Measurements from ENCODE around the gene PLEKHG4. TPM values are rescaled to one million over a fixed set of nuclear protein-coding genes. Genes with fewer than 3 reads are reported as not detected.

PLEKHG4 gene
- total RNA-seq, 1 donor from 2014 or later, result 9.8 TPM

DNA sequence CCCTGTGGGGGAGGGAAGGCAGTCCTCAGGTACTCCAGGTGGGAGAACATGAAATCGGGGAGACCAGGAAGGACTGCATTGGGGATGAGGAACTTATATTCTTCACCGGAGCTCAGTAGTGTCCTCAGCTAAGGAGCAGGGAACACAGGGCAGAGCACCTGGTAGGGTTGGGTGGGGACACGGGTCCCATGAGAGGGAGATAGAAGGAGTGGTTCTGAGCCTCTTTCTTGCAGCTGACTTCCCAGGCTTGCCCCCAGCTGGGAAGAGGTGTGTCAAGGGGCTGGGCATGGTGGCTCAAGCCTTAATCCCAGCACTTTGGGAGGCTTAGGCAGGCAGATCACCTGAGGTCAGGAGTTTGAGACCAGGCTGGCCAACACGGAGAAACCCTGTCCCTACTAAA lies 34.1 kb upstream of the PLEKHG4 start:
- H3K4me3 ChIP-seq, result no peak overlapping the region
- TF ChIP-seq POLR2AphosphoS5 (IDR thresholded peaks at IDR 0.05; ENCODE audit: insufficient read depth in 1 of 2, low read depth in 1 of 2), result no peak
- TF ChIP-seq POLR2A (IDR thresholded peaks at IDR 0.05), result no peak
- TF ChIP-seq, protein P1, sequence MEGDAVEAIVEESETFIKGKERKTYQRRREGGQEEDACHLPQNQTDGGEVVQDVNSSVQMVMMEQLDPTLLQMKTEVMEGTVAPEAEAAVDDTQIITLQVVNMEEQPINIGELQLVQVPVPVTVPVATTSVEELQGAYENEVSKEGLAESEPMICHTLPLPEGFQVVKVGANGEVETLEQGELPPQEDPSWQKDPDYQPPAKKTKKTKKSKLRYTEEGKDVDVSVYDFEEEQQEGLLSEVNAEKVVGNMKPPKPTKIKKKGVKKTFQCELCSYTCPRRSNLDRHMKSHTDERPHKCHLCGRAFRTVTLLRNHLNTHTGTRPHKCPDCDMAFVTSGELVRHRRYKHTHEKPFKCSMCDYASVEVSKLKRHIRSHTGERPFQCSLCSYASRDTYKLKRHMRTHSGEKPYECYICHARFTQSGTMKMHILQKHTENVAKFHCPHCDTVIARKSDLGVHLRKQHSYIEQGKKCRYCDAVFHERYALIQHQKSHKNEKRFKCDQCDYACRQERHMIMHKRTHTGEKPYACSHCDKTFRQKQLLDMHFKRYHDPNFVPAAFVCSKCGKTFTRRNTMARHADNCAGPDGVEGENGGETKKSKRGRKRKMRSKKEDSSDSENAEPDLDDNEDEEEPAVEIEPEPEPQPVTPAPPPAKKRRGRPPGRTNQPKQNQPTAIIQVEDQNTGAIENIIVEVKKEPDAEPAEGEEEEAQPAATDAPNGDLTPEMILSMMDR (IDR thresholded peaks at IDR 0.05), result no peak

DNA sequence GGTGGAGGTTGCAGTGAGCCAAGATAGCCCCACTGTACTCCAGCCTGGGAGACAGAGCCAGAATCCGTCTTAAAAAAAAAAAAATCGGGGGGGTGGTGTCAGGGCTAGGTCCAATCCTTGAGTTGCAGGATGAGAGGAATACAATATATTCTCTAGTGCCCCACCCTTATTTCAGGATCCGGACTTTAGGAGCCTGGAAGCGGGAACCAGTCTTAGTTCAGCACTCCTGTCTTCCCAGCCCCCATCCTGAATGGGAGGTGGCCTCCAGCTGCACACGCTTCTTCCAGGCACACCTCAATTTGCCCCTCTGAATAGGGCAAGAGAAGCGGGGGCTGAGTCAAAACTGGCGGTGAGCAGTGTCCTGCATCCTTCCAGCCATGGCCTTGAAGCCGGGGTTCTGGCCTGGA lies 33.7 kb upstream of the PLEKHG4 start:
- H3K27me3 ChIP-seq, result no peaks in the 10 kb centered on the region
- peak overlapping the region; percentile 85 for H3K27ac ChIP-seq
- DNase-seq (ENCODE audit: extremely low spot score in 2 of 2), result no peak
- TF ChIP-seq POLR2AphosphoS5 (IDR thresholded peaks at IDR 0.05; ENCODE audit: insufficient read depth in 1 of 2, low read depth in 1 of 2), result no peak
- H3K36me3 ChIP-seq, result no peaks in the 10 kb centered on the region
- intact Hi-C loops (cut with DNase I), result no loop called here
- H3K4me1 ChIP-seq, result peaks cover 59% of the 10 kb centered on the region
- peak overlapping the region; percentile 92 to 93 for H3K4me3 ChIP-seq
- H3K9me3 ChIP-seq, result no peaks in the 10 kb centered on the region

More for the DNA sequence above, 34.1 kb upstream of the PLEKHG4 start:
- no peaks in the 10 kb centered on the region for H3K27me3 ChIP-seq
- H3K4me1 ChIP-seq, result peaks cover 59% of the 10 kb centered on the region
- H3K27ac ChIP-seq, result peak overlapping the region; percentile 85
- no peak for DNase-seq (ENCODE audit: extremely low spot score in 2 of 2)
- H3K36me3 ChIP-seq, result no peaks in the 10 kb centered on the region
- H3K9me3 ChIP-seq, result no peaks in the 10 kb centered on the region
- intact Hi-C loops (cut with DNase I), result no loop called here

DNA sequence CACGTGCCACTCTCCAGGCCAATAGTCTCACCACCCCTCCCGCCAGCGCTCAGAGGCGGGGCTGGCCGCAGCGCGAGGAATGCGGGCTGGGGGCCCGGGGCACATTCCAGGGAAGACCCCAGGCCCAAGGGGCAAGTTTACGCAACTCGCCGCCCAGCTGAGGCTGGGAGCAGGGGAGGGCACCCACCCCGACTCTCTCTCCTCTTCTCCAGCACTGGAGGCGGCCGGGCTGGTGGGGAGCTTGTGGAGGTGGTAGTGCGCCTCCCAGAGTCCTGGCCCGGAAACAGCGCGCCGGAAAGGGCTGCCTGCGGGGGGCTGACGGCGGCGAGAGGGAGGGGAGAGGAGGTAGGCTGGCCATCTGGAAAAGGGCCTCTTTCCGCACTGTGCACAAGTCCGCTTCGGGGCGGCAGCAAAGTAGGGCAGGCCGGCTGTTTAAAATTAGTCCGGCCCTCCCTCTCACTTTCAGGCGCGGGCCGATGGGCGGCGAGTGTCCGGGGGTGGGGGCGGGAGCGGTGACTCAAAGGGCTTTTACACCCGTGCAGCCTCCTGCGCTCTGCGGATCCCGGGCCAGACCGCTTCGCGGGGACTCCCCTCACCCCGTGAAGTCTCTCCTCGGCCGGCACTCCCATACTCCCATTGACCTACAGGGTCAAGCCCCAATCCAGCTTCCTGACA lies 33.1 kb upstream of the PLEKHG4 start:
- H3K4me3 ChIP-seq, result peak overlapping the region; percentile 92 to 93
- intact Hi-C loops (cut with DNase I), result no loop called here
- no peaks in the 10 kb centered on the region for H3K27me3 ChIP-seq
- TF ChIP-seq POLR2AphosphoS5 (IDR thresholded peaks at IDR 0.05; ENCODE audit: insufficient read depth in 1 of 2, low read depth in 1 of 2), result peak in 1 of 2 donors; percentile 74
- no peak for TF ChIP-seq POLR2A (IDR thresholded peaks at IDR 0.05)
- TF ChIP-seq, protein P1 (IDR thresholded peaks at IDR 0.05), result peak in 1 of 3 experiments; percentile 19
- no peaks in the 10 kb centered on the region for H3K9me3 ChIP-seq
- H3K27ac ChIP-seq, result peak overlapping the region; percentile 85
- DNase-seq (ENCODE audit: extremely low spot score in 2 of 2), result no peak
- H3K4me1 ChIP-seq, result peaks cover 59% of the 10 kb centered on the region
- no peaks in the 10 kb centered on the region for H3K36me3 ChIP-seq

DNA sequence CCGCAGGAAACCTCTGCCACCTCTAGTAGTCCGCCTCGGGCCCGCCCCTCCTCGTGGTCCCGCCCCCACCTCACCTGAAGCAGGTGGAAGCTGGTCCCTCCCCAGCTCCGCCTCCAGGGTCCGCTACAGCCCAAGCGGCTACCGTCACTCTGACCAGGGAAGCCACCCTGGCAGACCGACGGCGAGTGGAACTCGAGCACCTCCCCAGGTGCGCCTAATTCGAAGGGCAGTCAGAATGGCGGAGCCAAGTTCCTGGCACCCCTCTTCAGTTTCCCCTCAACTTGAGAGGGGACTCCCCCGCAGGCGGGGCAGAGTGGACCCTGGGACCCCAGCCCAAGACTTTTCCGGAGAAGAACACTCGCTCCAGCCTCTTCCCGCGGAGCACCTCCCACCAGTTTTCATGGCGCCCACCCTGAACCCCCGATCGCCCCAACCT lies 32.6 kb upstream of the PLEKHG4 start:
- Histone ChIP-seq H3K9me3 (no peaks in the 10 kb centered on the region), H3K27me3 (no peaks in the 10 kb centered on the region), H3K4me3 (peak overlapping the region; percentile 92 to 93), H3K27ac (peak overlapping the region; percentile 85), H3K36me3 (no peaks in the 10 kb centered on the region), H3K4me1 (peaks cover 59% of the 10 kb centered on the region)
- intact Hi-C loops (cut with DNase I), result no loop called here
- TF ChIP-seq POLR2A (IDR thresholded peaks at IDR 0.05) (no peak), POLR2AphosphoS5 (IDR thresholded peaks at IDR 0.05; ENCODE audit: insufficient read depth in 1 of 2, low read depth in 1 of 2) (no peak)
- TF ChIP-seq, protein P1 (IDR thresholded peaks at IDR 0.05), result no peak
- no peak for DNase-seq (ENCODE audit: extremely low spot score in 2 of 2)

GRCh38 chr16:67247192-67248072 lies 31.9 kb upstream of the PLEKHG4 start, which contains the start of gene FHOD1:
Gene FHOD1 (minus strand): TSS chr16:67247481. CDS start chr16:67247410, 71 bp downstream.
- peak within 1 kb of the TSS; percentile 92 to 93 for H3K4me3 ChIP-seq
- H3K27ac ChIP-seq, result peak within 1 kb of the TSS; percentile 85
- peaks cover 59% of the 10 kb centered on the region for H3K4me1 ChIP-seq
- DNase-seq (ENCODE audit: extremely low spot score in 2 of 2), result peak in 1 of 2 donors; percentile 97
- intact Hi-C loops (cut with DNase I), result no loop called here
- H3K27me3 ChIP-seq, result no peaks in the 10 kb centered on the region
- no peaks in the 10 kb centered on the region for H3K9me3 ChIP-seq
- TF ChIP-seq POLR2A (IDR thresholded peaks at IDR 0.05), result peak in 1 of 2 donors; percentile 35
- TF ChIP-seq, protein P1 (IDR thresholded peaks at IDR 0.05), result no peak
- peak; percentile 80 to 94 for TF ChIP-seq POLR2AphosphoS5 (IDR thresholded peaks at IDR 0.05; ENCODE audit: insufficient read depth in 1 of 2, low read depth in 1 of 2)
- no peaks in the 10 kb centered on the region for H3K36me3 ChIP-seq
